HepG2 (cell line): ENCODE measurements around the gene CACNA1G. TPM values are rescaled to one million over a fixed set of nuclear protein-coding genes. Genes with fewer than 3 reads are reported as not detected.

Experiments used
- GPBP1L1 ChIP-seq: sonication (generic); formaldehyde crosslinking; IDR thresholded peaks from 2 replicates; pipeline ENCODE4 v1.5.0; 2020; ENCODE audit warnings: mild to moderate bottlenecking, missing genetic modification reagents
- KIAA2018 ChIP-seq: sonication (generic); formaldehyde crosslinking; IDR thresholded peaks from 2 replicates; pipeline ENCODE4 v1.5.0; 2020; ENCODE audit warnings: mild to moderate bottlenecking, missing genetic modification reagents, borderline replicate concordance
- TOE1 ChIP-seq: sonication (generic); formaldehyde crosslinking; IDR thresholded peaks from 2 replicates; pipeline ENCODE4 v1.4.0; 2020; ENCODE audit warnings: mild to moderate bottlenecking, missing genetic modification reagents
- ZMAT3 ChIP-seq: sonication (generic); formaldehyde crosslinking; conservative IDR thresholded peaks from 2 replicates; pipeline ENCODE4 v1.7.0; 2021; ENCODE audit warnings: missing genetic modification reagents
- ZSCAN20 ChIP-seq: sonication (generic); formaldehyde crosslinking; IDR thresholded peaks from 2 replicates; pipeline ENCODE4 v1.4.0; 2020; ENCODE audit warnings: missing genetic modification reagents, mild to moderate bottlenecking, borderline replicate concordance
- polyA plus RNA-seq, 8 experiments: library from polyadenylated mRNA; depleted of rRNA in 3 of 8; stranded (reverse) in 7 of 8; unstranded in 1 of 8; fragments of >200 nt; fragmentation: Illumina TruSeq in 4 of 8; extraction: Trizol in 4 of 8; gene quantifications; 2 replicates each; pipeline versions ENCODE4 v1.2.1 to v1.2.3, GENCODE V29; 2011 to 2016; ENCODE audit warnings: low read depth in 4 of 8, missing spikeins in 1 of 8, mixed read lengths in 1 of 8; ENCODE audit not compliant: insufficient read depth in 1 of 8
- total RNA-seq, 5 experiments: library from RNA; depleted of rRNA; stranded (reverse); fragments of >200 nt; fragmentation: Illumina TruSeq; extraction: Trizol; gene quantifications; 2 replicates each; pipeline ENCODE4 v1.2.3, GENCODE V29; 2016; ENCODE audit warnings: low read depth in 1 of 5

The CACNA1G gene
- total and polyA plus RNA-seq, 2 of the 13 experiments (the other 11 are each of a cell fraction or from before 2014, with no cell fraction given) = 0.02 TPM; not detected in 1

DNA sequence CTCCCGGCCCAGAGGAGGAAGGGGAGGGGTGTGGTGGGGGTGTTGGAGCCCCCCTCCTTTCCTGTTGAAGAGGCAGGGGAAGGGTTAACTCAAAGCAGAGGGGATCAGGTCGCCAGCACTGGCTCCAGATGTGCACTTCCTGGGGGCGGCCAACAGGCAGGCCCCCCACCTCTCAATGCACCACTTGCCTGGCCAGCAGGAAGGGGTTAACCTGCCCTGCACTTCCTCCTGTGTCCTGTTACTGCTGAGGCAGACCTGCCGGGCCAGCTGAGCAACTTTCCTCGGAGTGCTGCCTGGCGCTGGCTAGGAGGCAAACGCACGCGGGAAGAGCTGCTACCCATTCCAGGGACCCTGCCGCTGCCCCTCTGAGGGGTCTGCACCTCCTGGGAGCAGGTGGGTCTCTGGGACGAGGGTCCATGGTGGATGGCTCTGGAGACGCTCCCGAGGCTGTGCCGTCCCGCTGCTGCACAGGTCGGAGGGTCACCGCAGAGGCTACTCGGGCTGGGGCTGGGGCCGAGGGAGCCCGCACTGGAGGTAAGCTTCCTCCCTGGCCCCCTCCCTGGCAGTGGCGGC lies 28.0 kb upstream of the CACNA1G start, which contains the start of gene EPN3 (continued):
- TF ChIP-seq KIAA2018 (no peak), TOE1 (no peak), ZMAT3 (CRISPR knock-in tag) (no peak), GPBP1L1 (CRISPR knock-in tag) (no peak), ZSCAN20 (CRISPR knock-in tag) (no peak)
